GM23338 (cell line): ENCODE data around the gene CPD. TPM values are rescaled to one million over a fixed set of nuclear protein-coding genes. Genes with fewer than 3 reads are reported as not detected.

Experiments used
- ATAC-seq: fragments of 200-7000 bp; cut with Tn5 transposase; 3 replicates; pipeline ENCODE4 v1.9.1; 2020
- DNase-seq: peaks from one replicate; pipeline ENCODE4 v3.0.0-alpha.2; 2015; ENCODE audit warnings: low spot score
- H2AFZ ChIP-seq: fragments of 200-600 bp; sonication (generic); 2 replicates; pipeline ENCODE4 v1.8.0; 2016; ENCODE audit warnings: antibody characterized with exemption, mild to moderate bottlenecking, moderate library complexity
- H3F3A ChIP-seq: fragments of 200-600 bp; sonication (generic); replicated peaks from 2 replicates; pipeline ENCODE4 v1.8.0; 2017; ENCODE audit warnings: antibody characterized with exemption, mixed run types, low read depth
- H3K27ac ChIP-seq: fragments of 200-600 bp; sonication (generic); 2 replicates; pipeline ENCODE4 v1.6.1; 2016; ENCODE audit warnings: low read depth
- H3K27me3 ChIP-seq: fragments of 200-600 bp; sonication (generic); 2 replicates; pipeline ENCODE4 v1.8.0; 2016; ENCODE audit warnings: mild to moderate bottlenecking, mixed run types, moderate library complexity; ENCODE audit not compliant: insufficient read depth
- H3K36me3 ChIP-seq: fragments of 200-600 bp; sonication (generic); 2 replicates; pipeline ENCODE4 v1.8.0; 2016; ENCODE audit warnings: mild to moderate bottlenecking; ENCODE audit not compliant: insufficient read depth
- H3K4me1 ChIP-seq: fragments of 200-600 bp; sonication (generic); 2 replicates; pipeline ENCODE4 v1.8.0; 2016; ENCODE audit warnings: mild to moderate bottlenecking, moderate library complexity; ENCODE audit not compliant: insufficient read depth
- H3K4me2 ChIP-seq: fragments of 200-600 bp; sonication (generic); 2 replicates; pipeline ENCODE4 v1.7.1; 2017; ENCODE audit warnings: mixed run types
- H3K4me3 ChIP-seq: fragments of 200-600 bp; sonication (generic); 2 replicates; pipeline ENCODE4 v1.6.1; 2016; ENCODE audit warnings: mixed run types
- H3K79me2 ChIP-seq: fragments of 200-600 bp; sonication (generic); replicated peaks from 2 replicates; pipeline ENCODE4 v1.8.0; 2017; ENCODE audit warnings: mild to moderate bottlenecking; ENCODE audit not compliant: insufficient read depth
- H3K9me2 ChIP-seq: fragments of 200-600 bp; sonication (generic); 2 replicates; pipeline ENCODE4 v1.8.0; 2017; ENCODE audit not compliant: insufficient read depth
- H4K20me1 ChIP-seq: fragments of 200-600 bp; sonication (generic); replicated peaks from 2 replicates; pipeline ENCODE4 v1.8.0; 2017; ENCODE audit warnings: mild to moderate bottlenecking; ENCODE audit not compliant: insufficient read depth
- H3K27ac Mint-ChIP-seq: 2 replicates; pipeline ENCODE4 v1.8.0; 2020; ENCODE audit warnings: inconsistent platforms, mild to moderate bottlenecking, moderate library complexity, mixed read lengths
- H3K27me3 Mint-ChIP-seq: 3 replicates; pipeline ENCODE4 v1.8.0; 2022; ENCODE audit warnings: low read depth, mild to moderate bottlenecking, moderate library complexity, mixed read lengths, inconsistent platforms; ENCODE audit not compliant: insufficient read depth, poor library complexity
- H3K36me3 Mint-ChIP-seq: 3 replicates; pipeline ENCODE4 v1.8.0; 2021; ENCODE audit warnings: low read depth, mild to moderate bottlenecking, inconsistent platforms, moderate library complexity, mixed read lengths
- H3K4me1 Mint-ChIP-seq: 3 replicates; pipeline ENCODE4 v1.8.0; 2020; ENCODE audit warnings: mild to moderate bottlenecking, inconsistent platforms, mixed read lengths
- H3K4me3 Mint-ChIP-seq: 3 replicates; pipeline ENCODE4 v1.8.0; 2021; ENCODE audit warnings: moderate library complexity, mild to moderate bottlenecking, inconsistent platforms, mixed read lengths
- H3K9me3 Mint-ChIP-seq: 3 replicates; pipeline ENCODE4 v1.8.0; 2020; ENCODE audit warnings: moderate library complexity, mild to moderate bottlenecking, inconsistent platforms, mixed read lengths
- CREB1 ChIP-seq: fragments of 250-450 bp; sonication (Bioruptor Pico); IDR thresholded peaks from 2 replicates; pipeline ENCODE4 v1.5.0; 2020; ENCODE audit warnings: low read depth, mild to moderate bottlenecking, moderate library complexity
- EZH2 ChIP-seq: fragments of 200-600 bp; sonication (generic); IDR thresholded peaks from one replicate; pipeline ENCODE4 v1.8.0; 2017; ENCODE audit warnings: antibody characterized with exemption, mild to moderate bottlenecking, low read depth; ENCODE audit not compliant: unreplicated experiment
- EZH2phosphoT487 ChIP-seq: fragments of 200-600 bp; sonication (generic); IDR thresholded peaks from one replicate; pipeline ENCODE4 v1.8.1; 2018; ENCODE audit warnings: antibody characterized with exemption; ENCODE audit not compliant: unreplicated experiment
- JUNB ChIP-seq: IDR thresholded peaks from one replicate; pipeline ENCODE4 v1.6.1; 2016; ENCODE audit warnings: antibody characterized with exemption; ENCODE audit not compliant: unreplicated experiment
- NANOG ChIP-seq: IDR thresholded peaks from 2 replicates; pipeline ENCODE4 v1.6.1; 2016; ENCODE audit warnings: antibody characterized with exemption, borderline replicate concordance
- POLR2AphosphoS5 ChIP-seq: IDR thresholded peaks from 2 replicates; pipeline ENCODE4 v1.6.1; 2016; ENCODE audit warnings: antibody characterized with exemption, low read depth
- STAT1 ChIP-seq: IDR thresholded peaks from one replicate; pipeline ENCODE4 v1.6.1; 2016; ENCODE audit warnings: antibody characterized with exemption; ENCODE audit not compliant: unreplicated experiment
- ZNF114 ChIP-seq: fragments of 250-450 bp; sonication (Bioruptor Pico); IDR thresholded peaks from 2 replicates; pipeline ENCODE4 v1.5.0; 2020; ENCODE audit warnings: mild to moderate bottlenecking, moderate library complexity
- ZNF331 ChIP-seq: fragments of 250-450 bp; sonication (Bioruptor Pico); IDR thresholded peaks from 2 replicates; pipeline ENCODE4 v1.5.0; 2020; ENCODE audit warnings: low read depth, mild to moderate bottlenecking, moderate library complexity
- polyA plus RNA-seq: library from polyadenylated mRNA; unstranded; fragments of >200 nt; fragmentation: Nextera tagmentation; extraction: Ambion mirVana; gene quantifications from 2 replicates; pipeline ENCODE4 v1.2.1, GENCODE V29; 2016
- total RNA-seq: library from RNA; depleted of rRNA; stranded (reverse); fragments of >200 nt; shearing (Covaris generic); gene quantifications from 2 replicates; pipeline ENCODE4 v1.2.3, GENCODE V29; 2014
- TF ChIP-seq, protein P1 (sequence below): fragments of 250-450 bp; sonication (Bioruptor Pico); IDR thresholded peaks from 2 replicates; pipeline ENCODE4 v1.5.0; 2020; ENCODE audit warnings: mild to moderate bottlenecking, moderate library complexity
- TF ChIP-seq, protein P2 (sequence below): IDR thresholded peaks from one replicate; pipeline ENCODE4 v1.6.1; 2018; ENCODE audit warnings: antibody characterized with exemption; ENCODE audit not compliant: unreplicated experiment

Gene CPD
- total and polyA plus RNA-seq, 2 experiments from 2014 or later, result 6.2 to 57.8 TPM

DNA sequence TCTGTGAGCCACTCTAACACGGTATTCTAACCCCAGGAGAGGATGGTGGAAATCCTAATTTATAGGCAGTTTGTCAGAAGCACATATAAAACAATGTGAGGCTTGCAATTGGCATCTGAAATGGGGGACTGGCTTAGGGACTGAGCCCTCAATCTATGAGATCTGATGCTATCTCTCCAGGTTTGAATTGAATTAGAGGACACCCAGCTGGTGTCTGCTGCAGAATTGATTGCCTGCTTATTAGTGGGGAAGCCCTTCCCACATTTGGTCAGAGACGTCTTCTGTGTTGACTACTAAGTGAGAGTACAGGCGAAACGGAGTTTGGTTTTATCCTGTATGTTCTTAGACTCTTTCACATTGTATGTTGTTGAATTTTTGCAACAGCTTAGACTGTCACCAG is 31.2 kb upstream of the CPD start (continued):
- TF ChIP-seq, protein P1, sequence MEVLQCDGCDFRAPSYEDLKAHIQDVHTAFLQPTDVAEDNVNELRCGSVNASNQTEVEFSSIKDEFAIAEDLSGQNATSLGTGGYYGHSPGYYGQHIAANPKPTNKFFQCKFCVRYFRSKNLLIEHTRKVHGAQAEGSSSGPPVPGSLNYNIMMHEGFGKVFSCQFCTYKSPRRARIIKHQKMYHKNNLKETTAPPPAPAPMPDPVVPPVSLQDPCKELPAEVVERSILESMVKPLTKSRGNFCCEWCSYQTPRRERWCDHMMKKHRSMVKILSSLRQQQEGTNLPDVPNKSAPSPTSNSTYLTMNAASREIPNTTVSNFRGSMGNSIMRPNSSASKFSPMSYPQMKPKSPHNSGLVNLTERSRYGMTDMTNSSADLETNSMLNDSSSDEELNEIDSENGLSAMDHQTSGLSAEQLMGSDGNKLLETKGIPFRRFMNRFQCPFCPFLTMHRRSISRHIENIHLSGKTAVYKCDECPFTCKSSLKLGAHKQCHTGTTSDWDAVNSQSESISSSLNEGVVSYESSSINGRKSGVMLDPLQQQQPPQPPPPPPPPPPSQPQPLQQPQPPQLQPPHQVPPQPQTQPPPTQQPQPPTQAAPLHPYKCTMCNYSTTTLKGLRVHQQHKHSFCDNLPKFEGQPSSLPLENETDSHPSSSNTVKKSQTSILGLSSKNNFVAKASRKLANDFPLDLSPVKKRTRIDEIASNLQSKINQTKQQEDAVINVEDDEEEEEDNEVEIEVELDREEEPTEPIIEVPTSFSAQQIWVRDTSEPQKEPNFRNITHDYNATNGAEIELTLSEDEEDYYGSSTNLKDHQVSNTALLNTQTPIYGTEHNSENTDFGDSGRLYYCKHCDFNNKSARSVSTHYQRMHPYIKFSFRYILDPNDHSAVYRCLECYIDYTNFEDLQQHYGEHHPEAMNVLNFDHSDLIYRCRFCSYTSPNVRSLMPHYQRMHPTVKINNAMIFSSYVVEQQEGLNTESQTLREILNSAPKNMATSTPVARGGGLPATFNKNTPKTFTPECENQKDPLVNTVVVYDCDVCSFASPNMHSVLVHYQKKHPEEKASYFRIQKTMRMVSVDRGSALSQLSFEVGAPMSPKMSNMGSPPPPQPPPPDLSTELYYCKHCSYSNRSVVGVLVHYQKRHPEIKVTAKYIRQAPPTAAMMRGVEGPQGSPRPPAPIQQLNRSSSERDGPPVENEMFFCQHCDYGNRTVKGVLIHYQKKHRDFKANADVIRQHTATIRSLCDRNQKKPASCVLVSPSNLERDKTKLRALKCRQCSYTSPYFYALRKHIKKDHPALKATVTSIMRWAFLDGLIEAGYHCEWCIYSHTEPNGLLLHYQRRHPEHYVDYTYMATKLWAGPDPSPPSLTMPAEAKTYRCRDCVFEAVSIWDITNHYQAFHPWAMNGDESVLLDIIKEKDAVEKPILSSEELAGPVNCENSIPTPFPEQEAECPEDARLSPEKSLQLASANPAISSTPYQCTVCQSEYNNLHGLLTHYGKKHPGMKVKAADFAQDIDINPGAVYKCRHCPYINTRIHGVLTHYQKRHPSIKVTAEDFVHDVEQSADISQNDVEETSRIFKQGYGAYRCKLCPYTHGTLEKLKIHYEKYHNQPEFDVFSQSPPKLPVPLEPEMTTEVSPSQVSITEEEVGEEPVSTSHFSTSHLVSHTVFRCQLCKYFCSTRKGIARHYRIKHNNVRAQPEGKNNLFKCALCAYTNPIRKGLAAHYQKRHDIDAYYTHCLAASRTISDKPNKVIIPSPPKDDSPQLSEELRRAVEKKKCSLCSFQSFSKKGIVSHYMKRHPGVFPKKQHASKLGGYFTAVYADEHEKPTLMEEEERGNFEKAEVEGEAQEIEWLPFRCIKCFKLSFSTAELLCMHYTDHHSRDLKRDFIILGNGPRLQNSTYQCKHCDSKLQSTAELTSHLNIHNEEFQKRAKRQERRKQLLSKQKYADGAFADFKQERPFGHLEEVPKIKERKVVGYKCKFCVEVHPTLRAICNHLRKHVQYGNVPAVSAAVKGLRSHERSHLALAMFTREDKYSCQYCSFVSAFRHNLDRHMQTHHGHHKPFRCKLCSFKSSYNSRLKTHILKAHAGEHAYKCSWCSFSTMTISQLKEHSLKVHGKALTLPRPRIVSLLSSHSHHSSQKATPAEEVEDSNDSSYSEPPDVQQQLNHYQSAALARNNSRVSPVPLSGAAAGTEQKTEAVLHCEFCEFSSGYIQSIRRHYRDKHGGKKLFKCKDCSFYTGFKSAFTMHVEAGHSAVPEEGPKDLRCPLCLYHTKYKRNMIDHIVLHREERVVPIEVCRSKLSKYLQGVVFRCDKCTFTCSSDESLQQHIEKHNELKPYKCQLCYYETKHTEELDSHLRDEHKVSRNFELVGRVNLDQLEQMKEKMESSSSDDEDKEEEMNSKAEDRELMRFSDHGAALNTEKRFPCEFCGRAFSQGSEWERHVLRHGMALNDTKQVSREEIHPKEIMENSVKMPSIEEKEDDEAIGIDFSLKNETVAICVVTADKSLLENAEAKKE, result no peak
- no peak for TF ChIP-seq NANOG
- TF ChIP-seq EZH2phosphoT487, result no peak
- TF ChIP-seq POLR2AphosphoS5, result no peak
- TF ChIP-seq ZNF114, result no peak
- no peak for TF ChIP-seq ZNF331 (CRISPR knock-in tag)
- TF ChIP-seq EZH2, result no peak
- no peak for TF ChIP-seq STAT1

DNA sequence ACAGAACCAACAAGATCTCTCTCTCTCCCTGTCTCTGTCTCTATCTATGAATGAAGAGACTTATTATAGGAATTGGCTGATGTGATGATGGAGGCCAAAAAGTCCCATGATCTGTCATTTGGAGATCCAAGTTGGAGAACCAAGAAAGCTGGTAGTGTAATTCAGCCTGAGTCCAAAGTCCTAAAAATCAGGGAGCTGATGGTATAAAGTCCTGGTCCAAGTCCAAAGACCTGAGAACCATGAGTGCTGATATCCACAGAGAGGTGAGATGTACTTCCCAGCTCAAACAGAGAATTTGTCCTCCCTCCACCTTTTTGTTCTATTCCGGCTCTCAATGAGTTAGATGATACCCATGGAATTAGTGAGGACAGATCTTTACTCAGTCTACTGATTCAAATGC is 29.5 kb upstream of the CPD start:
- Histone ChIP-seq H3K27me3 (no peaks in the 10 kb centered on the region), H2AFZ (no peak overlapping the region), H3K4me1 (no peaks in the 10 kb centered on the region), H3K36me3 (no peaks in the 10 kb centered on the region), H4K20me1 (no peaks in the 10 kb centered on the region), H3K79me2 (no peaks in the 10 kb centered on the region), H3K4me3 (no peak overlapping the region), H3K27ac (no peak overlapping the region), H3K9me2 (no peaks in the 10 kb centered on the region; the same call in 1 of the 2 replicates), H3K4me2 (no peak overlapping the region), H3F3A (no peaks in the 10 kb centered on the region)
- no peaks in the 10 kb centered on the region for H3K4me1 Mint-ChIP-seq
- H3K9me3 Mint-ChIP-seq, result no peaks in the 10 kb centered on the region
- no peak overlapping the region for H3K27ac Mint-ChIP-seq
- H3K36me3 Mint-ChIP-seq, result no peaks in the 10 kb centered on the region
- H3K27me3 Mint-ChIP-seq, result no peaks in the 10 kb centered on the region
- ATAC-seq (no peak), DNase-seq (no peak)
- no peak overlapping the region for H3K4me3 Mint-ChIP-seq
- TF ChIP-seq POLR2AphosphoS5 (no peak), NANOG (no peak), CREB1 (CRISPR knock-in tag) (no peak), STAT1 (no peak), EZH2phosphoT487 (no peak), JUNB (no peak), ZNF331 (CRISPR knock-in tag) (no peak), ZNF114 (no peak), EZH2 (no peak)
- TF ChIP-seq, protein P2, sequence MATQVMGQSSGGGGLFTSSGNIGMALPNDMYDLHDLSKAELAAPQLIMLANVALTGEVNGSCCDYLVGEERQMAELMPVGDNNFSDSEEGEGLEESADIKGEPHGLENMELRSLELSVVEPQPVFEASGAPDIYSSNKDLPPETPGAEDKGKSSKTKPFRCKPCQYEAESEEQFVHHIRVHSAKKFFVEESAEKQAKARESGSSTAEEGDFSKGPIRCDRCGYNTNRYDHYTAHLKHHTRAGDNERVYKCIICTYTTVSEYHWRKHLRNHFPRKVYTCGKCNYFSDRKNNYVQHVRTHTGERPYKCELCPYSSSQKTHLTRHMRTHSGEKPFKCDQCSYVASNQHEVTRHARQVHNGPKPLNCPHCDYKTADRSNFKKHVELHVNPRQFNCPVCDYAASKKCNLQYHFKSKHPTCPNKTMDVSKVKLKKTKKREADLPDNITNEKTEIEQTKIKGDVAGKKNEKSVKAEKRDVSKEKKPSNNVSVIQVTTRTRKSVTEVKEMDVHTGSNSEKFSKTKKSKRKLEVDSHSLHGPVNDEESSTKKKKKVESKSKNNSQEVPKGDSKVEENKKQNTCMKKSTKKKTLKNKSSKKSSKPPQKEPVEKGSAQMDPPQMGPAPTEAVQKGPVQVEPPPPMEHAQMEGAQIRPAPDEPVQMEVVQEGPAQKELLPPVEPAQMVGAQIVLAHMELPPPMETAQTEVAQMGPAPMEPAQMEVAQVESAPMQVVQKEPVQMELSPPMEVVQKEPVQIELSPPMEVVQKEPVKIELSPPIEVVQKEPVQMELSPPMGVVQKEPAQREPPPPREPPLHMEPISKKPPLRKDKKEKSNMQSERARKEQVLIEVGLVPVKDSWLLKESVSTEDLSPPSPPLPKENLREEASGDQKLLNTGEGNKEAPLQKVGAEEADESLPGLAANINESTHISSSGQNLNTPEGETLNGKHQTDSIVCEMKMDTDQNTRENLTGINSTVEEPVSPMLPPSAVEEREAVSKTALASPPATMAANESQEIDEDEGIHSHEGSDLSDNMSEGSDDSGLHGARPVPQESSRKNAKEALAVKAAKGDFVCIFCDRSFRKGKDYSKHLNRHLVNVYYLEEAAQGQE, result no peak
